Body of pancreas (tissue), 4 donors: ENCODE measurements around the gene PLAGL2.

Experiments used
- POLR2A ChIP-seq, 3 donors: fragments of 450-650 bp; IDR thresholded peaks; one replicate each; pipeline ENCODE4 v1.6.1; 2016; ENCODE audit warnings: antibody characterized with exemption in 3 of 3, mild to moderate bottlenecking in 2 of 3
- TF ChIP-seq, protein P1 (sequence below), 7 experiments: fragments of 450-650 bp in 4 of 7; fragments of 200-600 bp in 3 of 7; sonication (generic) in 3 of 7; IDR thresholded peaks; one replicate each; pipeline ENCODE4 v1.5.1; 2016 to 2019; ENCODE audit warnings: antibody characterized with exemption in 7 of 7

DNA sequence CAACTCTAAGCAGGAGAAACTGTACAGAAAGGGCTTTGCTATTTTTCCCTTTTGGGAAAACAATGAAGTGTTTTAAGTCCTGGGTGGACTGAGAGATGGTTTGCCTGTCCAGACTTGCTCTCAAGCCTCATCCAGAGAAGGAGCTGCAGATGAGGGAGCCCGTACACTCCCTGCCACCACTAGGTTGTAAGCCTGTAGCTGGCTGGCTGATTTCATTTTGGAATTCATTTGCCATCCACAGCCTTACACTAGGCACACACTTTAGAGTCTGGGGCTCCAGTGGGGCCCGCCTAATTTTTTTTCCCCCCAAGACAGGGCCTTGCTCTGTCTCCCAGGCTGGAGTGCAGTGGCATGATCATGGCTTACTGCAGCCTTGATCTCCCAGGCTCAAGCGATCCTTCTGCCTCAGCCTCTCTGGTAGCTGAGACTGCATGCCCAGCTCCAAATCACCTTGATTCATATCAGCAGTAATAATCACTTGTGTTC is 28.5 kb upstream of the PLAGL2 start:
- TF ChIP-seq, protein P1, sequence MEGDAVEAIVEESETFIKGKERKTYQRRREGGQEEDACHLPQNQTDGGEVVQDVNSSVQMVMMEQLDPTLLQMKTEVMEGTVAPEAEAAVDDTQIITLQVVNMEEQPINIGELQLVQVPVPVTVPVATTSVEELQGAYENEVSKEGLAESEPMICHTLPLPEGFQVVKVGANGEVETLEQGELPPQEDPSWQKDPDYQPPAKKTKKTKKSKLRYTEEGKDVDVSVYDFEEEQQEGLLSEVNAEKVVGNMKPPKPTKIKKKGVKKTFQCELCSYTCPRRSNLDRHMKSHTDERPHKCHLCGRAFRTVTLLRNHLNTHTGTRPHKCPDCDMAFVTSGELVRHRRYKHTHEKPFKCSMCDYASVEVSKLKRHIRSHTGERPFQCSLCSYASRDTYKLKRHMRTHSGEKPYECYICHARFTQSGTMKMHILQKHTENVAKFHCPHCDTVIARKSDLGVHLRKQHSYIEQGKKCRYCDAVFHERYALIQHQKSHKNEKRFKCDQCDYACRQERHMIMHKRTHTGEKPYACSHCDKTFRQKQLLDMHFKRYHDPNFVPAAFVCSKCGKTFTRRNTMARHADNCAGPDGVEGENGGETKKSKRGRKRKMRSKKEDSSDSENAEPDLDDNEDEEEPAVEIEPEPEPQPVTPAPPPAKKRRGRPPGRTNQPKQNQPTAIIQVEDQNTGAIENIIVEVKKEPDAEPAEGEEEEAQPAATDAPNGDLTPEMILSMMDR (IDR thresholded peaks at IDR 0.05), result no peak
- no peak for TF ChIP-seq POLR2A (IDR thresholded peaks at IDR 0.05)
